Stimulated activated CD8-positive, alpha-beta memory T cell treated with anti-CD3 and anti-CD28 coated beads, Interleukin-4, amount 100 ng/mL, for 24 hours (primary cell): ENCODE results near the gene BNIP3.
A peak's percentile ranks its signal among the peaks of the same experiment; 100 is the strongest.
"Not testable (repeated sequence)": the region's sequence is repeated elsewhere in the genome, so short reads cannot be mapped to it uniquely, and the experiment has no call there.

ENCODE experiments used
- DNase-seq: peaks from one replicate; pipeline ENCODE4 v3.0.0-alpha.2; 2020; ENCODE audit warnings: low read depth

Gene BNIP3

GRCh38 chr10:131929122-131929845 is 52.4 kb downstream of the BNIP3 start:
- no peak for DNase-seq

GRCh38 chr10:131928248-131929095 is 53.3 kb downstream of the BNIP3 start:
- peak; percentile 51 for DNase-seq

- no peak for DNase-seq
Measured at GRCh38 chr10:131926743-131927595, 54.8 kb downstream of the BNIP3 start.

GRCh38 chr10:131926253-131926652 is 55.5 kb downstream of the BNIP3 start:
- DNase-seq = no peak

- DNase-seq = no peak
Measured at GRCh38 chr10:131925716-131926115, 56.0 kb downstream of the BNIP3 start.

- DNase-seq = no peak
Measured at GRCh38 chr10:131925011-131925649, 56.6 kb downstream of the BNIP3 start.

- DNase-seq = no peak
Measured at GRCh38 chr10:131923038-131923756, 58.5 kb downstream of the BNIP3 start.

GRCh38 chr10:131921184-131921583 is 60.5 kb downstream of the BNIP3 start:
- no peak for DNase-seq

GRCh38 chr10:131920693-131921092 is 61.0 kb downstream of the BNIP3 start:
- DNase-seq = no peak

GRCh38 chr10:131920151-131920550 is 61.6 kb downstream of the BNIP3 start:
- no peak for DNase-seq

GRCh38 chr10:131919461-131919860 is 62.3 kb downstream of the BNIP3 start:
- not testable (repeated sequence) for DNase-seq
